ENCODE measurements around the gene NES.
A peak's percentile ranks its signal among the peaks of the same experiment; 100 is the strongest.

Gene NES

GRCh38 chr1:156704166-156704711 is 27.0 kb upstream of the NES start:
- no peak for DNase-seq

GRCh38 chr1:156703741-156704140 is 26.5 kb upstream of the NES start:
- DNase-seq, result no peak

- no peak for DNase-seq
These were observed 26.1 kb upstream of the NES start for GRCh38 chr1:156703336-156703735.

DNA sequence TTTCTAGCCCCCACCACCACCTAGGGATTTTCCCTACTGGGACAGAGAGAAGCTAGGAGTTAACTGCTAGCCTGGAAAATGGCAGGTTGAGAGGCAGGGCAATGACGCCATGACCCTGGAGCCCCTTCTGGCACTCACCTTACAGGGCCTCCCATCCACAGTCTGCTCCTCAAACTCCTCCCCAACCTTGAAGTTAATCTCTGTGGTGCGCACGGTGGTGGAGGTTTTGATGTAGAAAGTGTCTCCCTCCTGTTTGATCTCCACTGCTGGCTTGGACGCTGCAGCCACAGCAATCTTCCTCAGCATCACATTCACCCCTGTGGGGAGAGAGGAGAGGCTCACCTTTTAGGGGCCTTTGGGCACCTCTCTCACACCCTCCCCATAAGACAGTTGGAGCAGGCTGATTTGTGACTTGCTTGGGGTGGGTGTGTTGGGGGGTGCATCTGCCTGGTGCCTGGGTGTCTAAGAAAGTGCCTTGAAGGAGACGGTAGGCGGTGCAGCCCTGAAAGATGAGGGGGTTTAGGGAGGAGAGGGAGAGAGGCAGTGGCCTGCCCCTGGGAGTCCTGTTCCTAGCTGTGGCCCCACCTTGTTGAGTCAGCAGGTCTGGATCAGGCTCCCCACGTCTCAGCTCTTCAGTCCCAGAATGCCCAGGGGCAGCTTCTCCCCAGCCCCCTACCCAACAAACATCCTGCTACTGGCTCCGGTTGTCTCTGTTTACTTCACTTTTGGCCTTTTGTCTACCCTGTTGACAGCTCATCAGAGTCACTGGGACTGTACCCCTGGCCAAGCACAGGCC is 23.7 kb upstream of the NES start:
- no peak for DNase-seq

DNA sequence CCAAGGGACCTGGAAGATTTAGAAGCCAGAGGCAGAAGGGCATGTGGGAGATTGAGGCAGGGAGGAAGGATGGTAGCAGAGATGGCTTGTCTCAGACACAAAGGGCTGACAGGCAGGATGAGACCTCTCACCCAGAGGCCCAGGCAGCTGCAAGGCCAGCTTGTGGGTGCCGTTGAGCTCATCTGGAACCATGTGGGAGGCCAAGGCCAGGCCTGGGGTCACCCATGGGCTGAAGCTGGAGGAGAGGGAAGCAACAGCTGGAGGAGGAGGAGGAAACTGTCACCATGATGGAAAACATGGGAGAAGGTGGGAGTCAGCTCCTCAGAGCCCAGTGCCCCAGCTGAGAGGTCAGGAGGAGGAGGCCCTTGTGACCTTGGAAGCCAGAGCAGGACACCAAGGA is 21.8 kb upstream of the NES start:
- no peak for DNase-seq

DNA sequence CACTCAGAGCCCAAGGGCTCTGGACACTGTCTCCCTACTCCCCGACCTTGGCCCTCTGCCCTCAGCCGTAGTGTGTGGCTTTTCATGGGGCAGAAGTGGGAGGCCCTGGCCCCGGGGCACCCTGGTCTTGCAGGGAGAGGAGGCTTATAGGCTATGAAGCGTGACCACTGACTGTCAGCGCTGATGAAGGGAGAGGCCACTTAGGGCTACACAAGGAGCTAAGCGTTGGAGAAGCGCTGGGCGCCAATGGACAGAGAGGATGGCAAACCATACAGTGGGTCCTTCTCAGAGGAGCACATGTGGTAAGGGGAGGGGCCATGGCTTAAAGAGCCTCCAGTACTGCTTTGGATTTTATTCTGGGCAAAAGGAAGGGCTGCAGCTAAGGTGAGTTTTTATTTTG is 20.3 kb upstream of the NES start:
- no peak for DNase-seq

- DNase-seq, result no peak
These were observed 19.5 kb upstream of the NES start for GRCh38 chr1:156696755-156697154.

DNA sequence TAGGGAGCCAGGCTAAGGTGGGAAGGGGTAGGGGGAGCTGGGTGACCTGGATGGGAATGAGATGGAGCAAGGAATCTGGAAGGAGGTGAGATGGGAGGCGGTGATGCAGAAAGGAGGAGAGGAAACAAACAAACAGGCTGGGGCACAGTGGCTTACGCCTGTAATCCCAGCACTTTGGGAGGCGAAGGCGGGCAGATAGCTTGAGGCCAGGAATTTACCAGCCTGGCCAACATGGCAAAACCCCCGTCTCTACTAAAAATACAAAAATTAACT is 17.4 kb upstream of the NES start:
- DNase-seq, result no peak

DNA sequence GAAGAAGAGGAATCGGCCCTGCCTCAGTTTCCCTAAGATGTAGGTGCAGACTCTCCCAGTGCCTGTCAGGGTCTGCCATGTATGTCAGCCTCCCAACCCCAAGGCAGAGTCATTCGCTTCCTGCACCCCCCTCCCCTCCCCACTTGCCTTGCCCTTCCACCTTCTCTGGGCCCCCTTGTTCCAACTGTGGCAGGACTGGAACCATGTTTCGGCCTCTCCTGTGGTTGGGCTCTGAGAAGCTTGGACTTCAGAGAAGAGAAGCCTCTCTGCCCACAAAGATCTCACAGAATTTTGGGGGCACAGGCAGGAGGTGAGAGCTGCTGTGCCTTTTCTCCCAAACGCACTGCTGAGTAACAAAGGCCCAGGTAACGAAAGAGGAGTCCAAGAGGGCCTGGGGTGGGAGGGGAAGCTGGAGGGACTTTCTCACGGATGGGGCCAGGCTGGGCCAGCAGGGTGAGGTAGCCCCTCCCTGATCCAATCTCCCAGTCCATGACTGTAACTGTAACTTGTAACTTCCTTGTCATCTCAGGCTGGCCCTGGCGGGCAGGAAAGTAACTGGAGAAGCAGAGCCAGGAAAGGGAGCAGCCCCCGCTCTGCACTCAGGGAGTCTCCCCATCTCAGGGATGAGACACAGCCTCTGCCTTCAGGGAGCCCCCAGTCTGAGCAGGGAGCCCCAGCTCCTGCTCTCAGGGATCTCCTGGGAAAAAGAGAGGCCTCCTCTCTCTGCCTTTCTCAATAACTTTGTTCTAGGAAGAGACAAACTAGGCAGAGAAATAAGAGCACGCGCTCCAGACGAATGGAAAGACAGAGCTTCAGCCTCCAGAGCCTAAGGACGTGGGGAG is 16.9 kb upstream of the NES start:
- DNase-seq, result no peak

DNA sequence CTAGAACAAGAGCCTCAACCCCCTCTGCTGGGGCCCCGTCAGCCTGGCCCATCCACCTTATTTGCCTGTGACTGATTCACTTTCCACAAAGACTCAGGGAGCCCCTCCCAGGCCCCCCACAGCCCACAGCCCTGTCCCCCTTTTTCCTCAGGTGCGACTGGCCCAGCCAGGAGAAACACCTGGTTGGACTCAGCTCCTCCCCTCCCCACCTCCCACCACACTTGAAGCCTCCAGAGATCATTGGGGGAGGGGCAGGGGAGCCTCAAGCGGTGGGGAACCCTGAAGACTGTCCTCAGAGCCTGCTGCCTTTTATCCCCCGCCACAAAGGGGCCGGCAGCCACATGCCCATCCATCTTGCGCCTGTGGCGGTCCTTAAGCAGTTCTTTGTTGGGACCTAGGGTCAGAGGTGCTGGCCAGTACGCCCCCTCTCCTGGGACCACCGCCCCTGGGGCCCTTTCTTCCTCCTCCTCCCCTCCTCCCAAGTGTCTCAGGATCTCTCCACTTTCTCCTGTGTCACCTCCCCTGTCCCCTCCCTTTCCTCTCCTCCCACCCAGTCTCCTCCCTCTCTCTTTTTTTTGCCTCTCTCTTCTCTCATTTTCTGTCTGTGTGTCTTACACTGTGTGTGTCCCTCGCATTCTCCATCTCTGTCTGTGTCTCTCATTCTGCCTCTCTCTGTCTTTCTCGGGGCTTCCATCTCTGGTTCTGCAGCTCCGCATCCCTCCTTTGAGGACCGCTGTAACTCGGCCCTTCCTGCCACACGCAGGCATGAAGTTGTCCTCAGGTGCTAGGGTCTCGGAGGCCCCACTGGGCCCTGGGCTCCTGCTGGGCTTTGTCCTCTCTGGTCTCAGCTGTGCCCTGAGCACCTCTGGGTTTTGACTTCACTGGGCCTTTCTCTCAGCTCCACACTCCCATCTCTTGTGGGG is 16.0 kb upstream of the NES start:
- DNase-seq, result no peak

GRCh38 chr1:156692441-156692924 is 15.3 kb upstream of the NES start:
- DNase-seq, result no peak

DNA sequence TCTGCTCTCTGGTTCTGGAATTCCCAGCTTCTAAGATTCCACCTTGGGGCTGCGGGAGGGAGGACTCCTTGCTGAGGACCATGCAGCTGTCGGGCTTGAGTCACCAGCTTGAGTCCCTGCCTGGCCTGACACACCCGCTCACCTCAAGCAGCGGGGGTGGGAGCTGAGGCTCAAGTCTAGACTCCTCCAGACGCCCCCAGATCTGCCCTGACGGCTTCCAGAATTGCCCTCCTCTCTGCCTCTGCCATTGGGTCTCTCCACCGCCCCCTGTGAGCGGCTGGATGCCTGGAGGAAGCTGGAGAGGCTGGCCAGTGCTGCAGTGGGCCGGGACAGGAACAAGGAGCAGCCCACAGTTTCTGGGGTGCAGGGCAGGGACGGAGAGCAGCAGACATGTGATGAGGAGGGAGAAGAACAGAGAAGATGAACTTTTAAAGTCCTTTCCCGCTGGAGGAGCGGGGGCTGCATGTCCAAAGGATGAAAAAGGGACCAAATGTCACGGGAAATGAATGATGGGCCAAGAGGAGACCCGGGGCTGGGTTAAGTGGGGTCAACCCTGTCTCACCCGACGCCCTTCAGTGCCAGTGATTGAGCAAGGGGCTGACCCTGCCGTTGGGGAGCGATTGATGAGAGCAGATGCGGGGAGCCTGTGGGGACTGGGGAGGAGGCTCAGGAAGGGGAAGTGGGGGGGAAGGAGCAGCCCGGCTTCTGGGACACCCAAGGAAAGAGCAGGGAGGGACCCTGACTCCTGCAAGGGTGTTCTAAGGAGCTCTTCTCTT is 14.6 kb upstream of the NES start:
- no peak for DNase-seq

GRCh38 chr1:156691191-156691590 is 14.0 kb upstream of the NES start:
- DNase-seq, result no peak

- DNase-seq, result no peak
These were observed 13.4 kb upstream of the NES start for GRCh38 chr1:156690675-156691036.

GRCh38 chr1:156689953-156690674 is 12.9 kb upstream of the NES start:
- no peak for DNase-seq

GRCh38 chr1:156689035-156689952 is 12.1 kb upstream of the NES start:
- peak in 40 of 51 donors; percentile 18 to 79 (median 48) for DNase-seq

- no peak for DNase-seq
These were observed 7.1 kb upstream of the NES start for GRCh38 chr1:156684227-156684782.

DNA sequence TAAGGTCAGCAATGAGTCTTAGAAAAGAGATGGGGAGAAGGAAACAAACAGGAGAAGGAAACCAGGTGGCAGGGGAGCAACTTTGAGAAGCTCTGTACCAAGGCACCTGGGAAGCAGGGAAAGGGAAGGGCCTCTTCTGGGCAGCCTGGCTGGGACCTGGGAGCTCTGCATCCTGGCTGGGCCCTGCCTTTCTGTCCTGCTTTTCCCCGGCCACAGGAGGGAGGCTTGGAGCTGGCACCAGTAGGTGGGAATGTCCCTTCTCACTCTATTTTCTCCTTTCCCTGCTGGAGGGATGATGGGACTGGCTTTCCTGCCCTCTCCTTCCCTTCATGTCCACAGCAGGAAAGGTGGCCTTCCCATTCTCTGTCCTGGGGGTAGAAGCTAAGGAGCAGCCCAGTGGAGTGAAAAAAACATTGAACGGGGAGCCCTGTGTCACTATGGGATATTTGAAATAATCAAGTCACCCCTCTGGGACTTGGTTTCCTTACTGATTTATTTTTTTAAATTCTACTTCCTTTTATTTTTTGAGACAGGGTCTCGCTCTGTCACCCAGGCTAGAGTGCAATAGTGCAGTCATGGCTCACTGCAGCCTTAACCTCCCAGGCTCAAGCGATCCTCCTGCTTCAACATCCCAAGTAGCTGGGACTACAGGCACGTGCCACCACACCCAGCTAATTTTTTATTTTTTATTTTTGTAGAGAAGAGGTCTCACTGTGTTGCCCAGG is 5.1 kb upstream of the NES start:
- no peak for DNase-seq
